ENCODE data around the gene RIMBP2. TPM values are rescaled to one million over a fixed set of nuclear protein-coding genes. Genes with fewer than 3 reads are reported as not detected.

Gene RIMBP2
- polyA plus RNA-seq, 1 of the 3 experiments (the other 2 are of a cell fraction): 0.90 TPM

GRCh38 chr12:130613131-130613530 is 103.0 kb downstream of the RIMBP2 start:
- H3K4me3 ChIP-seq (ENCODE audit: low read depth in 2 of 2, low read length in 1 of 2): no peak overlapping the region
- POLR2A ChIA-PET: no interaction called here
- peak overlapping the region in 1 of 2 experiments; percentile 60; a peak in 1 of 4 replicates for H3K27ac ChIP-seq (ENCODE audit: low read depth in 2 of 2, low read length in 1 of 2)
- no peaks in the 10 kb centered on the region for H4K20me1 ChIP-seq (ENCODE audit: insufficient read depth)
- no peak overlapping the region for H2AFZ ChIP-seq (ENCODE audit: low read depth)
- no peaks in the 10 kb centered on the region for H3K9me2 ChIP-seq
- no peaks in the 10 kb centered on the region for H3F3A ChIP-seq (replicated peaks; ENCODE audit: insufficient read depth)
- H3K27me3 ChIP-seq (ENCODE audit: insufficient read depth): no peaks in the 10 kb centered on the region
- H3K36me3 ChIP-seq (replicated peaks in 1 of 2; ENCODE audit: control insufficient read depth in 1 of 2, insufficient read depth in 2 of 2, low read length in 1 of 2): no peaks in the 10 kb centered on the region
- peaks cover 0 to 71% of the 10 kb centered on the region in 2 experiments; a peak in 1 of 4 replicates for H3K4me1 ChIP-seq (ENCODE audit: control insufficient read depth in 1 of 2, insufficient read depth in 2 of 2, low read depth in 1 of 2, low read length in 1 of 2)
- TF ChIP-seq MXI1 (IDR thresholded peaks at IDR 0.05; ENCODE audit: low read depth, low read length): 0 out of 2 replicates have a peak, but pooled peaks have one; percentile 38
- TF ChIP-seq EP300 (IDR thresholded peaks at IDR 0.05; ENCODE audit: borderline replicate concordance in 1 of 2, low read depth in 1 of 2, low read length in 1 of 2): no peak
- no peak overlapping the region for H3K4me2 ChIP-seq
- no peaks in the 10 kb centered on the region for H3K79me2 ChIP-seq (ENCODE audit: insufficient read depth)
- CTCF ChIA-PET: no interaction called here
- no peaks in the 10 kb centered on the region for H3K9me3 ChIP-seq
- WGBS (ENCODE audit: low lambda C conversion rate): 76% methylated on average over 3 of the region's 14 CpGs
- H3K9ac ChIP-seq: no peak overlapping the region
- DNase-seq: no peak

GRCh38 chr12:130611026-130611905 is 104.8 kb downstream of the RIMBP2 start:
- DNase-seq: no peak
- H4K20me1 ChIP-seq (ENCODE audit: insufficient read depth): no peaks in the 10 kb centered on the region
- no peaks in the 10 kb centered on the region for H3K79me2 ChIP-seq (ENCODE audit: insufficient read depth)
- ChIA-PET CTCF (interaction anchor here (1.4 kb wide), 1 partner anchor 137 kb away, joined by 3 read pairs; no protein-coding TSS in a partner anchor), POLR2A (no interaction called here)
- TF ChIP-seq MEF2A (IDR thresholded peaks at IDR 0.05; ENCODE audit: borderline replicate concordance, low read depth): no peak
- H3K4me1 ChIP-seq (ENCODE audit: control insufficient read depth in 1 of 2, insufficient read depth in 2 of 2, low read depth in 1 of 2, low read length in 1 of 2): peaks cover 0 to 68% of the 10 kb centered on the region in 2 experiments; a peak in 1 of 4 replicates
- no peaks in the 10 kb centered on the region for H3K36me3 ChIP-seq (replicated peaks in 1 of 2; ENCODE audit: control insufficient read depth in 1 of 2, insufficient read depth in 2 of 2, low read length in 1 of 2)
- no peak overlapping the region for H3K4me2 ChIP-seq
- H3K4me3 ChIP-seq (ENCODE audit: low read depth in 2 of 2, low read length in 1 of 2): no peak overlapping the region
- 72% methylated on average over 27 of the region's 39 CpGs for WGBS (ENCODE audit: low lambda C conversion rate)
- peak overlapping the region in 1 of 2 experiments; percentile 60; a peak in 1 of 4 replicates for H3K27ac ChIP-seq (ENCODE audit: low read depth in 2 of 2, low read length in 1 of 2)
- no peak overlapping the region for H3K9ac ChIP-seq
- H3F3A ChIP-seq (replicated peaks; ENCODE audit: insufficient read depth): no peaks in the 10 kb centered on the region
- no peak overlapping the region for H2AFZ ChIP-seq (ENCODE audit: low read depth)
- H3K9me3 ChIP-seq: no peaks in the 10 kb centered on the region
- no peaks in the 10 kb centered on the region for H3K27me3 ChIP-seq (ENCODE audit: insufficient read depth)
- no peaks in the 10 kb centered on the region for H3K9me2 ChIP-seq

GRCh38 chr12:130609966-130610365 is 106.1 kb downstream of the RIMBP2 start:
- peaks cover 0 to 62% of the 10 kb centered on the region in 2 experiments; a peak in 1 of 4 replicates for H3K4me1 ChIP-seq (ENCODE audit: control insufficient read depth in 1 of 2, insufficient read depth in 2 of 2, low read depth in 1 of 2, low read length in 1 of 2)
- no peak overlapping the region for H3K4me2 ChIP-seq
- no peak overlapping the region for H3K4me3 ChIP-seq (ENCODE audit: low read depth in 2 of 2, low read length in 1 of 2)
- DNase-seq: no peak
- H3K79me2 ChIP-seq (ENCODE audit: insufficient read depth): no peaks in the 10 kb centered on the region
- peak overlapping the region in 1 of 2 experiments; percentile 48; a peak in 1 of 4 replicates for H3K27ac ChIP-seq (ENCODE audit: low read depth in 2 of 2, low read length in 1 of 2)
- H3F3A ChIP-seq (replicated peaks; ENCODE audit: insufficient read depth): no peaks in the 10 kb centered on the region
- H3K9ac ChIP-seq: no peak overlapping the region
- H4K20me1 ChIP-seq (ENCODE audit: insufficient read depth): no peaks in the 10 kb centered on the region
- H3K36me3 ChIP-seq (replicated peaks in 1 of 2; ENCODE audit: control insufficient read depth in 1 of 2, insufficient read depth in 2 of 2, low read length in 1 of 2): no peaks in the 10 kb centered on the region
- H3K9me3 ChIP-seq: no peaks in the 10 kb centered on the region
- POLR2A ChIA-PET: no interaction called here
- H3K27me3 ChIP-seq (ENCODE audit: insufficient read depth): no peaks in the 10 kb centered on the region
- CTCF ChIA-PET: interaction anchor here (1.1 kb wide), 2 partner anchors 9 to 149 kb away, joined by 3 read pairs; no protein-coding TSS in a partner anchor
- H2AFZ ChIP-seq (ENCODE audit: low read depth): no peak overlapping the region
- WGBS (ENCODE audit: low lambda C conversion rate): 47% methylated on average over 10 of the region's 11 CpGs
- no peaks in the 10 kb centered on the region for H3K9me2 ChIP-seq
- no peak for TF ChIP-seq JUND (IDR thresholded peaks at IDR 0.05)
- TF ChIP-seq ZBTB33 (IDR thresholded peaks at IDR 0.05; ENCODE audit: borderline replicate concordance, low read depth): no peak
- TF ChIP-seq IRF3 (IDR thresholded peaks at IDR 0.05; ENCODE audit: low read depth, low read length): no peak
- no peak for TF ChIP-seq MXI1 (IDR thresholded peaks at IDR 0.05; ENCODE audit: low read depth, low read length)
- TF ChIP-seq FOSL2 (IDR thresholded peaks at IDR 0.05; ENCODE audit: borderline replicate concordance, low read depth): no peak
- TF ChIP-seq PBX3 (IDR thresholded peaks at IDR 0.05): no peak
- TF ChIP-seq CTCF (IDR thresholded peaks at IDR 0.05): no peak
- TF ChIP-seq EZH2phosphoT487 (IDR thresholded peaks at IDR 0.05; ENCODE audit: borderline replicate concordance, low read depth): no peak
- no peak for TF ChIP-seq USF1 (IDR thresholded peaks at IDR 0.05; ENCODE audit: borderline replicate concordance, low read depth)

Measured in SK-N-SH (cell line).